Measurements from ENCODE around the gene PCSK9. TPM values are rescaled to one million over a fixed set of nuclear protein-coding genes. Genes with fewer than 3 reads are reported as not detected.
"Not testable (repeated sequence)": the region's sequence is repeated elsewhere in the genome, so short reads cannot be mapped to it uniquely, and the experiment has no call there.

PCSK9 gene
- polyA plus RNA-seq, 3 donors = not detected

GRCh38 chr1:55026682-55027081 is 12.7 kb upstream of the PCSK9 start:
- H3K36me3 ChIP-seq (replicated peaks in 1 of 2; ENCODE audit: control insufficient read depth in 1 of 2, insufficient read depth in 2 of 2, low read length in 2 of 2); H3K27ac ChIP-seq (ENCODE audit: low read depth in 1 of 2, low read length in 2 of 2); H2AFZ ChIP-seq (ENCODE audit: insufficient read depth, low read depth, low read length, poor library complexity, severe bottlenecking); H3K79me2 ChIP-seq (ENCODE audit: insufficient read depth, low read length); intact Hi-C loops (cut with micrococcal nuclease); H3K27ac Mint-ChIP-seq; H3K27me3 ChIP-seq (ENCODE audit: control insufficient read depth in 2 of 2, insufficient read depth in 2 of 2, low read length in 2 of 2); H3K4me2 ChIP-seq (replicated peaks; ENCODE audit: extremely low read depth, low read length, poor library complexity, severe bottlenecking); H3K4me3 Mint-ChIP-seq; H3K9ac ChIP-seq (ENCODE audit: insufficient read depth, low read length, poor library complexity, severe bottlenecking); H4K20me1 ChIP-seq (ENCODE audit: insufficient read depth, low read length); DNase-seq; H3K9me3 Mint-ChIP-seq; H3K4me1 ChIP-seq (ENCODE audit: control insufficient read depth in 1 of 2, insufficient read depth in 2 of 2, low read length in 2 of 2); H3K27me3 Mint-ChIP-seq (ENCODE audit: low read depth in 3 of 3); H3K4me3 ChIP-seq (replicated peaks in 1 of 3; ENCODE audit: low read depth in 2 of 3, low read length in 3 of 3); H3K9me3 ChIP-seq (replicated peaks in 1 of 2; ENCODE audit: control insufficient read depth in 1 of 2, insufficient read depth in 1 of 2, low read length in 2 of 2); H3K36me3 Mint-ChIP-seq: not testable (repeated sequence)
- peaks cover 35% of the 10 kb centered on the region for H3K4me1 Mint-ChIP-seq
- no CpG with 5 or more reads among the region's 3 CpGs for WGBS (ENCODE audit: insufficient coverage)

GRCh38 chr1:55031098-55031497 is 8.2 kb upstream of the PCSK9 start:
- DNase-seq; H3K79me2 ChIP-seq (ENCODE audit: insufficient read depth, low read length); H2AFZ ChIP-seq (ENCODE audit: insufficient read depth, low read depth, low read length, poor library complexity, severe bottlenecking); H3K4me3 ChIP-seq (replicated peaks in 1 of 3; ENCODE audit: low read depth in 2 of 3, low read length in 3 of 3); H4K20me1 ChIP-seq (ENCODE audit: insufficient read depth, low read length); H3K27ac Mint-ChIP-seq; intact Hi-C loops (cut with micrococcal nuclease); H3K36me3 ChIP-seq (replicated peaks in 1 of 2; ENCODE audit: control insufficient read depth in 1 of 2, insufficient read depth in 2 of 2, low read length in 2 of 2); H3K9ac ChIP-seq (ENCODE audit: insufficient read depth, low read length, poor library complexity, severe bottlenecking); H3K27me3 ChIP-seq (ENCODE audit: control insufficient read depth in 2 of 2, insufficient read depth in 2 of 2, low read length in 2 of 2); H3K4me2 ChIP-seq (replicated peaks; ENCODE audit: extremely low read depth, low read length, poor library complexity, severe bottlenecking); H3K9me3 Mint-ChIP-seq; H3K27ac ChIP-seq (ENCODE audit: low read depth in 1 of 2, low read length in 2 of 2); H3K36me3 Mint-ChIP-seq; H3K9me3 ChIP-seq (replicated peaks in 1 of 2; ENCODE audit: control insufficient read depth in 1 of 2, insufficient read depth in 1 of 2, low read length in 2 of 2); H3K4me3 Mint-ChIP-seq: not testable (repeated sequence)
- Mint-ChIP-seq H3K27me3 (ENCODE audit: low read depth in 3 of 3) (peaks cover 7 to 17% (median 10%) of the 10 kb centered on the region in 3 donors), H3K4me1 (peaks cover 19% of the 10 kb centered on the region)
- 72% methylated on average over 3 of the region's 5 CpGs for WGBS (ENCODE audit: insufficient coverage)
- peaks cover 11 to 14% of the 10 kb centered on the region in 2 donors for H3K4me1 ChIP-seq (ENCODE audit: control insufficient read depth in 1 of 2, insufficient read depth in 2 of 2, low read length in 2 of 2)

- intact Hi-C loops (cut with micrococcal nuclease) = no loop called here
- H3K4me3 ChIP-seq (replicated peaks in 1 of 3; ENCODE audit: low read depth in 2 of 3, low read length in 3 of 3) = no peak overlapping the region
- no peaks in the 10 kb centered on the region for H3K36me3 Mint-ChIP-seq
- H3K27ac Mint-ChIP-seq = no peak overlapping the region
- H3K4me1 Mint-ChIP-seq = peaks cover 23% of the 10 kb centered on the region
- H4K20me1 ChIP-seq (ENCODE audit: insufficient read depth, low read length) = no peaks in the 10 kb centered on the region
- 80% methylated on average over 4 of the region's 7 CpGs for WGBS (ENCODE audit: insufficient coverage)
- H2AFZ ChIP-seq (ENCODE audit: insufficient read depth, low read depth, low read length, poor library complexity, severe bottlenecking) = no peak overlapping the region
- H3K9ac ChIP-seq (ENCODE audit: insufficient read depth, low read length, poor library complexity, severe bottlenecking) = no peak overlapping the region
- H3K27ac ChIP-seq (ENCODE audit: low read depth in 1 of 2, low read length in 2 of 2) = no peak overlapping the region
- no peak overlapping the region for H3K4me3 Mint-ChIP-seq
- H3K4me1 ChIP-seq (ENCODE audit: control insufficient read depth in 1 of 2, insufficient read depth in 2 of 2, low read length in 2 of 2) = peaks cover 17 to 19% of the 10 kb centered on the region in 2 donors
- TF ChIP-seq CTCF (IDR thresholded peaks at IDR 0.05) = no peak
- peaks cover 0 to 4% (median 2%) of the 10 kb centered on the region in 7 donors for H3K9me3 Mint-ChIP-seq
- no peaks in the 10 kb centered on the region for H3K36me3 ChIP-seq (replicated peaks in 1 of 2; ENCODE audit: control insufficient read depth in 1 of 2, insufficient read depth in 2 of 2, low read length in 2 of 2)
- peaks cover 7 to 14% of the 10 kb centered on the region in 2 donors for H3K27me3 ChIP-seq (ENCODE audit: control insufficient read depth in 2 of 2, insufficient read depth in 2 of 2, low read length in 2 of 2)
- H3K79me2 ChIP-seq (ENCODE audit: insufficient read depth, low read length) = no peaks in the 10 kb centered on the region
- no peaks in the 10 kb centered on the region for H3K9me3 ChIP-seq (replicated peaks in 1 of 2; ENCODE audit: control insufficient read depth in 1 of 2, insufficient read depth in 1 of 2, low read length in 2 of 2)
- no peak for DNase-seq
- H3K4me2 ChIP-seq (replicated peaks; ENCODE audit: extremely low read depth, low read length, poor library complexity, severe bottlenecking) = no peak overlapping the region
- H3K27me3 Mint-ChIP-seq (ENCODE audit: low read depth in 3 of 3) = peaks cover 15 to 35% (median 20%) of the 10 kb centered on the region in 3 donors
Observed at GRCh38 chr1:55033265-55033614, 6.1 kb upstream of the PCSK9 start.
